Dendritic cell treated with granulocyte-macrophage colony-stimulating factor and Interleukin-4, amounts not matched to agents 40 ng/mL and 50 ng/mL, for 4 days (primary cell): ENCODE data around the gene SELENBP1.

ENCODE experiments used
- H3K27ac Mint-ChIP-seq: one replicate; pipeline ENCODE4 v1.8.0; 2022; ENCODE audit warnings: mild to moderate bottlenecking, mixed read lengths
- H3K27me3 Mint-ChIP-seq: one replicate; pipeline ENCODE4 v1.8.0; 2022; ENCODE audit warnings: mild to moderate bottlenecking, mixed read lengths
- H3K36me3 Mint-ChIP-seq: one replicate; pipeline ENCODE4 v1.8.0; 2022; ENCODE audit warnings: low read depth, mixed read lengths
- H3K4me1 Mint-ChIP-seq: one replicate; pipeline ENCODE4 v1.8.0; 2022; ENCODE audit warnings: low read depth, mixed read lengths
- H3K4me3 Mint-ChIP-seq: one replicate; pipeline ENCODE4 v1.8.0; 2022; ENCODE audit warnings: mild to moderate bottlenecking, moderate library complexity, mixed read lengths
- H3K9me3 Mint-ChIP-seq: one replicate; pipeline ENCODE4 v1.8.0; 2022; ENCODE audit warnings: mixed read lengths
- intact Hi-C: fragments of 100-400 bp; cut with micrococcal nuclease; formaldehyde crosslinking; loops from one replicate; pipeline ENCODE4 v1.15.0; 2022

Gene SELENBP1

DNA sequence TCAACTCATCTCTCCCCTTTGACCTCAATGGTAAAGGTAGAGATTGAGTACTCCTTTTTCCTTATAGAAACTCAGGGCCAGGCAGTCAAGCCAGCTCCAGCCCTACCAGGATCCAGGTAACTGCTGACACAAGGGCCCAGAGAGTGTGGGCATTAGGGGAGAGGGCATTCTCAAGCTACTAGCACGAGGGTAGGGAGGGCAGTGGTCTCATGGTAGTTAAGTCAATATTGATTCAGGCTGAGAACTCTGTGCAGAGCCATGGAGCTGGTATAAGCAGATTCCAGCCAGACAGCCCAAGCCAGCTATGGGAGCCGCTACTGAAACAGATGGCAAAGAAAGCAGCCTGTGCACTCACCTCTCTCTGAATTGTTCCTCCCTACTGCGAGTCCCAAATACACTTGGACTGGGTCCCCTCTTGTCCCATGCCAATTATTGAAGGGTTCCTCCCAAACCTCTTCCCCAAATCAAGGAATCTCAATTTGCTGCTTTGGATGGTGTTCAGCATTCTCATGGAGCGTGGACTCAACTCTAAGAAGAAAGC, 48.0 kb downstream of the SELENBP1 start:
- no peaks in the 10 kb centered on the region for H3K27me3 Mint-ChIP-seq
- peaks cover 83% of the 10 kb centered on the region for H3K36me3 Mint-ChIP-seq
- peaks cover 64% of the 10 kb centered on the region for H3K4me1 Mint-ChIP-seq
- intact Hi-C loops, result no loop called here
- H3K9me3 Mint-ChIP-seq, result no peaks in the 10 kb centered on the region
- H3K27ac Mint-ChIP-seq, result no peak overlapping the region
- H3K4me3 Mint-ChIP-seq, result no peak overlapping the region

DNA sequence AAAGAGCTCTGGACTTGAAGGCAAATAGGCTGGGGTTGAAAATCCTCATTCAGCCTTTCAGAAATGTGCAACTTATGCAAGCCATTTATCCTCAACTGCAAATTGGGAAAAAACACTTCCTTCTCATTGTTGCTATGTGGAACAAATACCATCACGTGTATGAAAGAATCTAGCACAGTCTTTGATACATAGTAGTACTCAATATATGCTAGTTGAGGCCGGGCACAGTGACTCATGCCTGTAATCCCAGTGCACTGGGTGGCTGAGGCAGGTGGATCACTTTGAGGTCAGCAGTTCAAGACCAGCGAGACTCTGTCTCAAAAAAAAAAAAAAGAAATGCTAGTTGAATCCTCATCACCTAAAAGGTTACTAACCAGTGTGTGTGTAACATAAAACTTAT, 53.5 kb downstream of the SELENBP1 start:
- intact Hi-C loops, result no loop called here
- Mint-ChIP-seq H3K4me1 (peaks cover 53% of the 10 kb centered on the region), H3K27ac (peak overlapping the region; percentile 39), H3K36me3 (peaks cover 100% of the 10 kb centered on the region), H3K4me3 (no peak overlapping the region), H3K27me3 (no peaks in the 10 kb centered on the region), H3K9me3 (no peaks in the 10 kb centered on the region)

GRCh38 chr1:151315565-151316235, 56.8 kb downstream of the SELENBP1 start:
- H3K4me3 Mint-ChIP-seq, result no peak overlapping the region
- H3K36me3 Mint-ChIP-seq, result peaks cover 100% of the 10 kb centered on the region
- intact Hi-C loops, result no loop called here
- H3K27me3 Mint-ChIP-seq, result no peaks in the 10 kb centered on the region
- peaks cover 65% of the 10 kb centered on the region for H3K4me1 Mint-ChIP-seq
- H3K9me3 Mint-ChIP-seq, result no peaks in the 10 kb centered on the region
- no peak overlapping the region for H3K27ac Mint-ChIP-seq
